ENCODE measurements around the gene ZNF512B.
"Not testable (repeated sequence)": the region's sequence is repeated elsewhere in the genome, so short reads cannot be mapped to it uniquely, and the experiment has no call there.

The ZNF512B gene

GRCh38 chr20:63969838-63970713 is at the start of gene ZNF512B:
TSS of gene ZNF512B (minus strand) at chr20:63969930. CDS start at chr20:63967950, 1,980 bp downstream.
- peak within 1 kb of the TSS; percentile 77 for H3K27ac ChIP-seq
- no peak for TF ChIP-seq ZFX (IDR thresholded peaks at IDR 0.05; ENCODE audit: borderline replicate concordance)

DNA sequence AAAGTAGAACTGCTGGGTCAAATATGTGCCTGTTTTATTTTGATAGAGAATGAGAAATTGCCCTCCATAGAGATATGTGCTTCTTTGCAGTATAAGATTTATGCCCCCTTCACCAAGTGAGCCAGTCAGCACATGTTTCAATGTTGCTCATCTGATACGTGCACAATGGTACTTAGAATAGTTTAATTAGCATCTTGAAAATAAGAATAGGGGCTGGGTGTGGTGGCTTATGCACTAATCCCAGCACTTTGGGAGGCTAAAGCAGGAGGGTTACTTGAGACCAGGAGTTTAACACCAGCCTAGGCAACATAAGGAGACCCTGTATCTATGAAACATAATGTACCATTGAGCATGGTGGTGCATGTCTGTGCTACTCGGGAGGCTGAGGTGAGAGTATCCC is 45.9 kb upstream of the ZNF512B start:
- TF ChIP-seq CTCF (IDR thresholded peaks at IDR 0.05) (no peak), ZFX (IDR thresholded peaks at IDR 0.05; ENCODE audit: borderline replicate concordance) (no peak)
- H3K27ac ChIP-seq: no peak overlapping the region

- not testable (repeated sequence) for H3K27ac ChIP-seq
These were observed 42.8 kb upstream of the ZNF512B start for GRCh38 chr20:64012385-64013154.

- no peak for TF ChIP-seq ZFX (IDR thresholded peaks at IDR 0.05; ENCODE audit: borderline replicate concordance)
- TF ChIP-seq CTCF (IDR thresholded peaks at IDR 0.05): no peak
- no peak overlapping the region for H3K27ac ChIP-seq
These were observed 41.6 kb upstream of the ZNF512B start for GRCh38 chr20:64011366-64011779.

DNA sequence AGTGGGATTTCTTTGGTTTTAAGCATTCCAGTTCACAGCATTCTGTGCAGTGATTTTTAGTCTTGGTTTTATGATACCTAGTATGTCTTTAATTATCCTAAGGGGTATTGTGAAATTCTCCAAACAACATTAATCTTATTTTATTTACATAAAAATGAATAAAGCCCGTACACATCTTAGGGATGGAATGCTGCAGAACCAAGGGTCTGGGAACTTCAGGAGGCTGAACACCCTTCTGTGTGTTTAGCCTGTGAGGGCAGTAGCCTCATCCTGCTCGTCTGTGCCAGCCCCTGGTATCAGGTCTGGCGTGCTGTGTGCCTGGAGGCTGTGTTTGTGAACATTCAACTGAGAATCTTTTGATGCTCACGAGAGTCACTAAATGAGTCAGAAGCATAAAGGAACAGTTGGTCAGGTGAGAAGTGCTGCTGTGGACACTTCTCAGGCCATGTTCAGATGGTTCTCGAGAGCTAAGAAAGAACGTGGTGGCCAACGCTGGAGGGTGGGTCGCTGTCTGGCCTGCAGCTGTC is 41.0 kb upstream of the ZNF512B start:
- H3K27ac ChIP-seq: no peak overlapping the region
- TF ChIP-seq ZFX (IDR thresholded peaks at IDR 0.05; ENCODE audit: borderline replicate concordance) (no peak), CTCF (IDR thresholded peaks at IDR 0.05) (no peak)

DNA sequence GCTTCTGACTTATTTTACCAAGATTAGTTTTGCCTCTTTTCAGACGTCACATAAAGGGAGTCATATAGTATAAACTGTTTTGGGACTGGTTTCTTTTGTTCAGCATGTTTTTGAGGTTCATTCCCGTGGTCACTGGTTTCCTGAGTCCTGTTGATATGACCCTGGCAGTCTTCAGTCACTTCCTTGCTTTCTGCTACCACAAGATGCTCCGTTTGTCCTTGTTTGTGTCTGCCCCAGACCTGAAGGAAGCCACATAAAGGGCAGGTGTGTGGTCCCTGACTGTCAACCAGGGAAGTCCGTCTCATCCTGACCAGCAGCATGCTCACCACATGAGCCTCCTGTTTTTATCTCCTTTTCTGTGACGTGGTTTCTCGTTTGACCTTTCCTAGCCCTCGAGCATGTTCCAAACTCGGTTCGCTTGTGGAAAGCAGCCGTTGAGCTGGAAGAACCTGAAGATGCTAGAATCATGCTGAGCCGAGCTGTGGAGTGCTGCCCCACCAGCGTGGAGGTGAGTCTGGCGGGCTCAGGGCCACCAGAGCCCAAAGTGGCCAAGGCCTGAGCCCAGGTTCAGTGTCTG is 40.2 kb upstream of the ZNF512B start:
- H3K27ac ChIP-seq: no peak overlapping the region
- TF ChIP-seq ZFX (IDR thresholded peaks at IDR 0.05; ENCODE audit: borderline replicate concordance) (no peak), CTCF (IDR thresholded peaks at IDR 0.05) (no peak)

- H3K27ac ChIP-seq: no peak overlapping the region
- TF ChIP-seq ZFX (IDR thresholded peaks at IDR 0.05; ENCODE audit: borderline replicate concordance) (no peak), CTCF (IDR thresholded peaks at IDR 0.05) (no peak)
These were observed 37.2 kb upstream of the ZNF512B start for GRCh38 chr20:64006902-64007301.

DNA sequence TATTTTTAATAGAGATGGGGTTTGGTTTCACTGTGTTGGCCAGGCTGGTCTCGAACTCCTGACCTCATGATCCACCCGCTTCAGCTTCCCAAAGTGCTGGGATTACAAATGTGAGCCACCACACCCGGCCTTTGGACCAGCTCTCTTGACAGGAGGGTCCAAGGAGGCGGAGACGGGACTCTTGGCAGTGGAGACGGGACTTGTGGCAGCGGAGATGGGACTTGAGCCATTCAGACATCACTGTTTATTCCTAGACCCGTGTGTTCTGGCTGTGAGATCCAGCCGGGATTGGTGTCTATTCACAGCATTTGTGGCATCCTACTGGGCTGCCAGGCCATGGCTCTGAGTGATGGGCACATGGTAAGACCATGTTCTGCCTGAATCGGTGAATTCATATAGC is 36.8 kb upstream of the ZNF512B start:
- H3K27ac ChIP-seq: no peak overlapping the region
- TF ChIP-seq CTCF (IDR thresholded peaks at IDR 0.05) (no peak), ZFX (IDR thresholded peaks at IDR 0.05; ENCODE audit: borderline replicate concordance) (no peak)
